SK-N-SH (cell line): Measurements from ENCODE around the gene CRIM1.
A peak's percentile ranks its signal among the peaks of the same experiment; 100 is the strongest.

ENCODE experiments used
- CHD2 ChIP-seq: fragments of 150-350 bp; IDR thresholded peaks from 2 replicates; pipeline ENCODE4 v1.6.1; 2018; ENCODE audit warnings: low read length; ENCODE audit not compliant: partially characterized antibody
- EP300 ChIP-seq, 2 experiments: IDR thresholded peaks; 2 replicates each; pipeline versions ENCODE4 v1.4.0 to v1.6.1; 2012; ENCODE audit warnings: borderline replicate concordance in 1 of 2, low read depth in 1 of 2, low read length in 1 of 2
- EZH2phosphoT487 ChIP-seq: fragments of 200-600 bp; sonication (generic); IDR thresholded peaks from 2 replicates; pipeline ENCODE4 v1.6.1; 2017; ENCODE audit warnings: low read depth, mixed run types, mild to moderate bottlenecking, antibody characterized with exemption, moderate library complexity, borderline replicate concordance
- GABPA ChIP-seq: IDR thresholded peaks from 2 replicates; pipeline ENCODE4 v1.4.0; 2012; ENCODE audit warnings: low read depth, mild to moderate bottlenecking
- POLR2AphosphoS5 ChIP-seq: IDR thresholded peaks from 2 replicates; pipeline ENCODE4 v1.6.1; 2012; ENCODE audit warnings: low read depth, low read length
- RAD21 ChIP-seq: IDR thresholded peaks from 2 replicates; pipeline ENCODE4 v1.6.1; 2012; ENCODE audit warnings: mild to moderate bottlenecking, low read length
- RFX5 ChIP-seq: IDR thresholded peaks from 2 replicates; pipeline ENCODE4 v1.6.1; 2012; ENCODE audit warnings: mild to moderate bottlenecking, improper control_type of control experiment, low read length
- RXRA ChIP-seq: IDR thresholded peaks from 2 replicates; pipeline ENCODE4 v1.4.0; 2012; ENCODE audit warnings: low read depth, mild to moderate bottlenecking, borderline replicate concordance
- YY1 ChIP-seq: IDR thresholded peaks from 2 replicates; pipeline ENCODE4 v1.4.0; 2012; ENCODE audit warnings: low read depth, mild to moderate bottlenecking
- TF ChIP-seq, protein P1 (sequence below): IDR thresholded peaks from 2 replicates; pipeline ENCODE4 v1.4.0; 2012; ENCODE audit warnings: low read depth, borderline replicate concordance
- TF ChIP-seq, protein P2 (sequence below): IDR thresholded peaks from 2 replicates; pipeline ENCODE4 v1.4.0; 2012; ENCODE audit warnings: low read depth
- TF ChIP-seq, protein P3 (sequence below): fragments of 200-600 bp; sonication (generic); IDR thresholded peaks from 2 replicates; pipeline ENCODE4 v1.6.1; 2017; ENCODE audit warnings: antibody characterized with exemption, mild to moderate bottlenecking, moderate library complexity
- TF ChIP-seq, protein P4 (sequence below): IDR thresholded peaks from 2 replicates; pipeline ENCODE4 v1.6.1; 2012; ENCODE audit warnings: mild to moderate bottlenecking, low read depth, low read length, moderate library complexity

DNA sequence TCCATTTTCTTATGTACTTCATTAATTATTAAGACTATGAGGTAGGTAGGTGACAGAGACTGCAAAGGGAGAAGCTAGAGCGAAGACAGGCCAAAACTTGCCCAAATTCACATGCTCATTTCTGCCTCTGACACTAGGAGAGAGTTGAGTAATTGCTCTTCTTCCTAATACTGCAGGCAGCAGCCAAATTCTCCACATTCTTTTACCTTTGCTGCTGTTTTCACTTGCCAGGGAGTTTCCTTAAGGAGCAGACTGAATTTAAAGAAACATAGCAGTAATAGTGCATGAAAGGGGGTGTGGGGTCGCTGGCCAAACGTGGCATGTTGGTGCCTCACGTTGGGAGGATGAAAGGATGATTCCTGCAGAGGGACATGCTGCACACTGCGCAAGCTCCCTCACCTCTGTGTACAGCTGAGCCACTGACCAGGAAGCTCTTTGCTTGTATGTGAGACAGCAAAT lies 12.3 kb downstream of the CRIM1 start:
- TF ChIP-seq RXRA (no peak), RFX5 (no peak), EP300 (IDR thresholded peaks at IDR 0.05; ENCODE audit: borderline replicate concordance in 1 of 2, low read depth in 1 of 2, low read length in 1 of 2) (no peak), GABPA (no peak), YY1 (no peak), EZH2phosphoT487 (no peak), POLR2AphosphoS5 (peak; percentile 38; the same call in 1 of the 2 replicates), CHD2 (no peak), RAD21 (no peak)
- TF ChIP-seq, protein P1, sequence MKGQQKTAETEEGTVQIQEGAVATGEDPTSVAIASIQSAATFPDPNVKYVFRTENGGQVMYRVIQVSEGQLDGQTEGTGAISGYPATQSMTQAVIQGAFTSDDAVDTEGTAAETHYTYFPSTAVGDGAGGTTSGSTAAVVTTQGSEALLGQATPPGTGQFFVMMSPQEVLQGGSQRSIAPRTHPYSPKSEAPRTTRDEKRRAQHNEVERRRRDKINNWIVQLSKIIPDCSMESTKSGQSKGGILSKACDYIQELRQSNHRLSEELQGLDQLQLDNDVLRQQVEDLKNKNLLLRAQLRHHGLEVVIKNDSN, result no peak
- TF ChIP-seq, protein P2, sequence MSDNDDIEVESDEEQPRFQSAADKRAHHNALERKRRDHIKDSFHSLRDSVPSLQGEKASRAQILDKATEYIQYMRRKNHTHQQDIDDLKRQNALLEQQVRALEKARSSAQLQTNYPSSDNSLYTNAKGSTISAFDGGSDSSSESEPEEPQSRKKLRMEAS, result peak; percentile 58; the same call in 1 of the 2 replicates
- TF ChIP-seq, protein P3, sequence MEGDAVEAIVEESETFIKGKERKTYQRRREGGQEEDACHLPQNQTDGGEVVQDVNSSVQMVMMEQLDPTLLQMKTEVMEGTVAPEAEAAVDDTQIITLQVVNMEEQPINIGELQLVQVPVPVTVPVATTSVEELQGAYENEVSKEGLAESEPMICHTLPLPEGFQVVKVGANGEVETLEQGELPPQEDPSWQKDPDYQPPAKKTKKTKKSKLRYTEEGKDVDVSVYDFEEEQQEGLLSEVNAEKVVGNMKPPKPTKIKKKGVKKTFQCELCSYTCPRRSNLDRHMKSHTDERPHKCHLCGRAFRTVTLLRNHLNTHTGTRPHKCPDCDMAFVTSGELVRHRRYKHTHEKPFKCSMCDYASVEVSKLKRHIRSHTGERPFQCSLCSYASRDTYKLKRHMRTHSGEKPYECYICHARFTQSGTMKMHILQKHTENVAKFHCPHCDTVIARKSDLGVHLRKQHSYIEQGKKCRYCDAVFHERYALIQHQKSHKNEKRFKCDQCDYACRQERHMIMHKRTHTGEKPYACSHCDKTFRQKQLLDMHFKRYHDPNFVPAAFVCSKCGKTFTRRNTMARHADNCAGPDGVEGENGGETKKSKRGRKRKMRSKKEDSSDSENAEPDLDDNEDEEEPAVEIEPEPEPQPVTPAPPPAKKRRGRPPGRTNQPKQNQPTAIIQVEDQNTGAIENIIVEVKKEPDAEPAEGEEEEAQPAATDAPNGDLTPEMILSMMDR, result no peak
- TF ChIP-seq, protein P4, sequence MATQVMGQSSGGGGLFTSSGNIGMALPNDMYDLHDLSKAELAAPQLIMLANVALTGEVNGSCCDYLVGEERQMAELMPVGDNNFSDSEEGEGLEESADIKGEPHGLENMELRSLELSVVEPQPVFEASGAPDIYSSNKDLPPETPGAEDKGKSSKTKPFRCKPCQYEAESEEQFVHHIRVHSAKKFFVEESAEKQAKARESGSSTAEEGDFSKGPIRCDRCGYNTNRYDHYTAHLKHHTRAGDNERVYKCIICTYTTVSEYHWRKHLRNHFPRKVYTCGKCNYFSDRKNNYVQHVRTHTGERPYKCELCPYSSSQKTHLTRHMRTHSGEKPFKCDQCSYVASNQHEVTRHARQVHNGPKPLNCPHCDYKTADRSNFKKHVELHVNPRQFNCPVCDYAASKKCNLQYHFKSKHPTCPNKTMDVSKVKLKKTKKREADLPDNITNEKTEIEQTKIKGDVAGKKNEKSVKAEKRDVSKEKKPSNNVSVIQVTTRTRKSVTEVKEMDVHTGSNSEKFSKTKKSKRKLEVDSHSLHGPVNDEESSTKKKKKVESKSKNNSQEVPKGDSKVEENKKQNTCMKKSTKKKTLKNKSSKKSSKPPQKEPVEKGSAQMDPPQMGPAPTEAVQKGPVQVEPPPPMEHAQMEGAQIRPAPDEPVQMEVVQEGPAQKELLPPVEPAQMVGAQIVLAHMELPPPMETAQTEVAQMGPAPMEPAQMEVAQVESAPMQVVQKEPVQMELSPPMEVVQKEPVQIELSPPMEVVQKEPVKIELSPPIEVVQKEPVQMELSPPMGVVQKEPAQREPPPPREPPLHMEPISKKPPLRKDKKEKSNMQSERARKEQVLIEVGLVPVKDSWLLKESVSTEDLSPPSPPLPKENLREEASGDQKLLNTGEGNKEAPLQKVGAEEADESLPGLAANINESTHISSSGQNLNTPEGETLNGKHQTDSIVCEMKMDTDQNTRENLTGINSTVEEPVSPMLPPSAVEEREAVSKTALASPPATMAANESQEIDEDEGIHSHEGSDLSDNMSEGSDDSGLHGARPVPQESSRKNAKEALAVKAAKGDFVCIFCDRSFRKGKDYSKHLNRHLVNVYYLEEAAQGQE, result no peak
